Activated naive CD8-positive, alpha-beta T cell treated with anti-CD3 and anti-CD28 coated beads, Interleukin-2, amount 10 ng/mL, durations not matched to agents 7 days and 5 days (primary cell): Measurements from ENCODE around the gene EPHB2. TPM values are rescaled to one million over a fixed set of nuclear protein-coding genes. Genes with fewer than 3 reads are reported as not detected.

ENCODE experiments used
- ATAC-seq: fragments of 150-1000 bp; cut with Tn5 transposase; one replicate; pipeline ENCODE4 v1.10.0; 2021; ENCODE audit warnings: low read depth, moderate library complexity
- POLR2A ChIA-PET: fragments of 350-600 bp; sonication (Branson Sonifier 250); formaldehyde crosslinking; loops from one replicate; lab custom pipeline; 2021; ENCODE audit warnings: antibody characterized with exemption; lab: Charles Lee
- DNase-seq: peaks from one replicate; pipeline ENCODE4 v3.0.0; 2021
- H3K27ac Mint-ChIP-seq: one replicate; pipeline ENCODE4 v1.8.0; 2022; ENCODE audit warnings: mild to moderate bottlenecking, mixed read lengths
- H3K27me3 Mint-ChIP-seq: one replicate; pipeline ENCODE4 v1.8.0; 2022; ENCODE audit warnings: mild to moderate bottlenecking, moderate library complexity, mixed read lengths
- H3K36me3 Mint-ChIP-seq: one replicate; pipeline ENCODE4 v1.8.0; 2021; ENCODE audit warnings: mild to moderate bottlenecking, mixed read lengths
- H3K4me1 Mint-ChIP-seq: one replicate; pipeline ENCODE4 v1.8.0; 2021; ENCODE audit warnings: mixed read lengths
- H3K4me3 Mint-ChIP-seq: one replicate; pipeline ENCODE4 v1.8.0; 2022; ENCODE audit warnings: mild to moderate bottlenecking, moderate library complexity, mixed read lengths
- H3K9me3 Mint-ChIP-seq: one replicate; pipeline ENCODE4 v1.8.0; 2021; ENCODE audit warnings: mixed read lengths
- total RNA-seq, 2 experiments: library from RNA; stranded (reverse); gene quantifications; one replicate each; pipeline ENCODE4 v1.2.3, GENCODE V29; 2021

Gene EPHB2
- total RNA-seq, 2 experiments from 2014 or later, result 0.25 to 0.26 TPM

DNA sequence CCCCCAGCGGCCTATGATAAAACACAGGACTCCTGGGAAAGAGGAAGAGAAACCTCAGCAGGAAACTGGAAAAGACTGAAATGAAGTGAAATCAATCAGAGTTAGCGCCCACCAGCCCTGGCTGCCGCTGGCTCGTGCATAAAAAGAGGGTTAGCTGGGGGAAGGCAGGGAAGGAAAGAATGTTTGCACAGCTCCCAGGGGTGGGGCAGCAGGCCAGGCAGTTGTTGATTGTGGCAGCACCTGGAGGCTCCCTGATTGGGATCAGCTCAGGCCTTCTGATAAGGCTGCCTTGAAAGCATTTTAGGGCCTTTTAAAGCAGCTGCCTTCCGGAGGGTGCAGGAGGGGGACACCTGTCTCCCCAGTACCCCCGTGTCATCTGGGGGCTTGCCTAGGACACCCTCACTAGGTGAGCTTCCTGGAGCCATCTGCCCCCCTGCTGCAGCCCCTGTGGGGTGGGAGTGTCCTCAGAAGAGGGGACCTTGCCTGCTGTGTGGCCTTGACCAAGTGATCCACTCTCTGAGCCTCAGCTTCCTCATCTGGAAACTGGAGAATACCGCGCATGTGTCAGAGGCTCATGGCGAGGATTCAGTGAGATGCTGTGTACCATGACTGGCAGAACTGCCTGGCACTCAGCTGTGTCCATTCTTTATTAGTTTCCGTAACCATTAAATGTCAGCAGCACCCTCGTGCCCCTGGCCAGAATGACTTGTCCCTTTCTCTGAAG lies 6.6 kb downstream of the EPHB2 start:
- POLR2A ChIA-PET, result no interaction called here
- no peaks in the 10 kb centered on the region for H3K9me3 Mint-ChIP-seq
- no peaks in the 10 kb centered on the region for H3K36me3 Mint-ChIP-seq
- ATAC-seq (no peak), DNase-seq (no peak)
- no peak overlapping the region for H3K27ac Mint-ChIP-seq
- H3K4me3 Mint-ChIP-seq, result no peak overlapping the region
- peaks cover 34% of the 10 kb centered on the region for H3K27me3 Mint-ChIP-seq
- H3K4me1 Mint-ChIP-seq, result no peaks in the 10 kb centered on the region

DNA sequence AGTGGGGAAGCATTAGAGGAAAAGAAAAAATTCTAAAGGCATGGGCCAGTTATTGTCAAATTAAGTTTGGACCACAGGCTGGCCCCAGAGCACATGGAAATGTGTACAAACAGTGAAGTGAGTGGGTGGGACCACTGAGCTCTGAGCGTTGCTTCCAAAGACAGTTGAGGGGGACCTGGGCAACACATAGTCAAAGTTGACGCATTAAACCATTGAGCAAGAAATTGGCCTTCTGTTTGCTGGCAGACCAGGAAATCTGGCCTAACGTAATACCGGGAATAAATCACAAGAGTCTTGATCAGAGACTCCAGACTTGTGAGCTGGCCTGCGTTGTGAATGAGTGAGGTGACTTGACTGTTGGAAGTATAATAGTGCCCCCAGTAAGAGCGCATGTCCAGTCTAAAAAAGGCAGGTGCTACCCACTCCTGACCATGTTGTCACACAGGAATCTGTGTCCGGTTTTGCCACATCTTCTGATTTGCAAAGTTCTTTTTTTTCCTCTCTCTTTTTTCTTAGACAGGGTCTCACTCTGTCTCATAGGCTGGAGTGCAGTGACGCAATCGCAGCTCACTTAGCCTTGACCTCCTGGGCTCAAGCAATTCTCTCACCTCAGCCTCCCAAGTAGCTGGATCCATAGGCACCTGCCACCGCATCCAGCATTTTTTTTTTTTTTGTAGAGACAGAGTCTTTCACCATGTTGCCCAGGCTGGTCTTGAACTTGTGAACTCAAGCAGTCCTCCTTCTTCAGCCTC lies 10.7 kb downstream of the EPHB2 start:
- Mint-ChIP-seq H3K36me3 (no peaks in the 10 kb centered on the region), H3K4me3 (no peak overlapping the region), H3K9me3 (no peaks in the 10 kb centered on the region), H3K4me1 (no peaks in the 10 kb centered on the region), H3K27me3 (peaks cover 17% of the 10 kb centered on the region), H3K27ac (no peak overlapping the region)
- ATAC-seq (no peak), DNase-seq (no peak)
- POLR2A ChIA-PET, result no interaction called here

DNA sequence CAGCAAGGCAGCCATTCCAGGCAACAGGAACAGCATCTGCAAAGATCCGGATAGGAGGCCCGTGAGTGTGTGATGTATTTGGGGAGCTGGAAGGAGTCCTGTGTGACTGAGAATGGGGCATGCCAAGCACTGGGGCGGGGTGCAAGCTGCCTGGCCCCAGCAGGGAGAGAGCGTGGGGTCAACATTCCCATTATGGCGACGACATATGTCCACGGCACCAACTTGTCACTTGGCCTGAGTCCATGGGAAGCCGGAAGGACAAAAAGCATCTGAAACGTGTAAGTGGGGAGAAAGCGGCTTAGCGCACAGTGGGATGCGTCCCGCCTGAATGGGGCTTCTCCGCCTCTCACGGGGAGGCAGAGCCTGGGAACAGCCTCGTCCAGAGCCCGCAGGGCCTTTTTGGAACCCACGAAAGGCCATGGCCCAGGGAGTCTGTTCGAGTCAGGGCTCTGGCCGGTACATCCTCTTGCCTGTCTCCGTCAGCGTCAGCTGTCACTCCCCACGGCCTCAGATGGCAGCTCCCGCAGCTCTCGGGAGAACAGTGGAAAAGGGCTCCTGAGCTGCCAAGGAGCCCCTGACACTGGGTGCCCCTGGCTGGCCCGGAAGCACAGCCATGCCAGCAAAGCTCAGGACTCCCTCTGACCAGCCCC lies 12.4 kb downstream of the EPHB2 start:
- DNase-seq, result no peak
- Mint-ChIP-seq H3K27ac (no peak overlapping the region), H3K4me1 (no peaks in the 10 kb centered on the region), H3K27me3 (peaks cover 17% of the 10 kb centered on the region), H3K9me3 (no peaks in the 10 kb centered on the region), H3K36me3 (no peaks in the 10 kb centered on the region), H3K4me3 (no peak overlapping the region)
- POLR2A ChIA-PET, result no interaction called here
- ATAC-seq, result no peak

DNA sequence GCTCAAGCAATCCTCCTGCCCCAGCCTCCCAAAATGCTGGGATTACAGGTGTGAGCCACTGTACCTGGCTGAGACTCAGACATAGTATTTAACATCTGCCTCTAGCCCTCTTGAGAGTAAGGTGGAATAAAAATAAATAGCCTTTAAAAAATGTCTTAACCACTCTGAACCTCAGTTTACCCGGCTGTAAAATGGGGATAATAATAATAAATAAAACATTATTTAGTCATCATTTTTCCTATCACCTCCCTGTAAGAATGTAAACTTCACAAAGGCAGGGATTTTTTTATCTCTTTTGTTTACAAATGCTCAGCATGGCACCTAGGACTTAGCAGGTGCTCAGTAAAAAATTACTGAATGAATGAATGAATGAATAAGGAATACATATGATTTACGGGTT lies 17.2 kb downstream of the EPHB2 start:
- no peaks in the 10 kb centered on the region for H3K36me3 Mint-ChIP-seq
- no peak overlapping the region for H3K4me3 Mint-ChIP-seq
- no peak for DNase-seq
- no peak for ATAC-seq
- H3K4me1 Mint-ChIP-seq, result no peaks in the 10 kb centered on the region
- peaks cover 16% of the 10 kb centered on the region for H3K27me3 Mint-ChIP-seq
- POLR2A ChIA-PET, result no interaction called here
- no peaks in the 10 kb centered on the region for H3K9me3 Mint-ChIP-seq
- H3K27ac Mint-ChIP-seq, result no peak overlapping the region

DNA sequence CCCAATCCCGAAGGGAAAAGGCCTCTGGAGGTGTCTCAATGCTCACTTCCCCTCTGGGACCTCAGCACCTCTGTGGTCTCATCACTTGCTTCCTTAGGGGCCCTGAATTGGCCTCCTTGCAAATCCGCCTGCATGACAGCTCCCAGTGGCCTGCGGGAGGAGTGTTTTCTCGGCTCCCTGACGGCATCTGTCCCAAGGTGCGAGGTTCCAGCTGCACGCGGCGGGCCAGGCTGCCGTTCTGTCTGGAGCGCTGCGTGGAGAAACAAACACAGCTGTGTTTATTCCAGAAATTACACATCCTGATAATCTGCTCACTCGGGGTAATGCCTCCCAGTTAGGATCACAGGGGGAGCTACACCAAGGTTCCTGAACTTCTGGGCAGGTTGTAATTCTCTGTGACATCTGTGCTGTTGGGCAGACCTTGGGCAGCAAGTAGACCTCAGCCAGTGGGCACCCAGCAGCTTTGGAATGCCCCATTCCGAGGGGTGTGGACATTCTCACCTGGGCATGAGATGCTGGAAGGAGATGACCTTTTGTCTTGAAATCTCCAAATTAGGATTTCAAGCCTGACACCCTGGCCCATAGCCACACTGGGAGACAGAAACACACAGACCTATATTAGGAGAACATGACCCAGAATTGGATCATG lies 18.2 kb downstream of the EPHB2 start:
- Mint-ChIP-seq H3K27me3 (peaks cover 16% of the 10 kb centered on the region), H3K4me3 (no peak overlapping the region), H3K9me3 (no peaks in the 10 kb centered on the region), H3K27ac (no peak overlapping the region), H3K36me3 (no peaks in the 10 kb centered on the region), H3K4me1 (no peaks in the 10 kb centered on the region)
- ATAC-seq, result no peak
- POLR2A ChIA-PET, result no interaction called here
- no peak for DNase-seq

DNA sequence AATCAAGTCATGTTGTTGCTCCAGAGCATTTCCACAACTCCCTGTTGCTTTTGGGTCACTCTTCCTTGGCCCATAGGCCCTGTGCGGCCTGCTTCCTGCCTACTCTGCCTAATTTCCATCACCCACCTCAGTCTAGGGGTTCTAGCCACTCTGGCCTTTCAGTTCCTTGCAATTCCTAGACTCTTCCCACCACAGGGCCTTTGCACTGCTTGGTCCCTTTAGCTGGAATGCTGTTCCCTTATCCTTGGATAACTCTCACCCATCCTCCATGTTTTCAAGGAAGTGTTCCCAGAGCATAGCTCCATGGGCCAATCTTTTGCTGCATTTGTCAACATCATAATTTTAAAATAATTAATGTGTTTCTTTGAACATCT lies 18.7 kb downstream of the EPHB2 start:
- Mint-ChIP-seq H3K36me3 (no peaks in the 10 kb centered on the region), H3K27me3 (peaks cover 12% of the 10 kb centered on the region), H3K4me1 (no peaks in the 10 kb centered on the region), H3K4me3 (no peak overlapping the region), H3K9me3 (no peaks in the 10 kb centered on the region), H3K27ac (no peak overlapping the region)
- ATAC-seq (no peak), DNase-seq (no peak)
- POLR2A ChIA-PET, result no interaction called here

DNA sequence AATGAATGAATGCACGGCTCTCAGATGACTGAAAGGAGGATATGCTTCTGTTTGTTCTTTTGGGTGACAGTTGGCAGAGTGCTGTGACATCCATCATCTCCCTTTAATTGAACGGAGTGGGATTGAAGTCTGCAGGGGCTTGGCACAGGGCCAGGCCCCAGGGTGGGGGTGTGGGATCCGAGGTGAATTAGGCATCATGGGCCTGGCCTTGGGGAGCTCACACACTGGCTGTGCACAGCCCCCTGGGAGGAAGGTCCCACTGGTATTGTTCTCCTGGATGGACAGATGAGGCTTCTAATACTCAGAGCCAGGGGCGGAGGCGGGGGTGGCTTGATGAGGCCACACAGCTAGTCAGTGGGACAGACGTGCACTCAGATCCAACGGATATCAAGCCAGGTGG lies 19.3 kb downstream of the EPHB2 start:
- Mint-ChIP-seq H3K27me3 (peaks cover 9% of the 10 kb centered on the region), H3K9me3 (no peaks in the 10 kb centered on the region), H3K4me3 (no peak overlapping the region)

DNA sequence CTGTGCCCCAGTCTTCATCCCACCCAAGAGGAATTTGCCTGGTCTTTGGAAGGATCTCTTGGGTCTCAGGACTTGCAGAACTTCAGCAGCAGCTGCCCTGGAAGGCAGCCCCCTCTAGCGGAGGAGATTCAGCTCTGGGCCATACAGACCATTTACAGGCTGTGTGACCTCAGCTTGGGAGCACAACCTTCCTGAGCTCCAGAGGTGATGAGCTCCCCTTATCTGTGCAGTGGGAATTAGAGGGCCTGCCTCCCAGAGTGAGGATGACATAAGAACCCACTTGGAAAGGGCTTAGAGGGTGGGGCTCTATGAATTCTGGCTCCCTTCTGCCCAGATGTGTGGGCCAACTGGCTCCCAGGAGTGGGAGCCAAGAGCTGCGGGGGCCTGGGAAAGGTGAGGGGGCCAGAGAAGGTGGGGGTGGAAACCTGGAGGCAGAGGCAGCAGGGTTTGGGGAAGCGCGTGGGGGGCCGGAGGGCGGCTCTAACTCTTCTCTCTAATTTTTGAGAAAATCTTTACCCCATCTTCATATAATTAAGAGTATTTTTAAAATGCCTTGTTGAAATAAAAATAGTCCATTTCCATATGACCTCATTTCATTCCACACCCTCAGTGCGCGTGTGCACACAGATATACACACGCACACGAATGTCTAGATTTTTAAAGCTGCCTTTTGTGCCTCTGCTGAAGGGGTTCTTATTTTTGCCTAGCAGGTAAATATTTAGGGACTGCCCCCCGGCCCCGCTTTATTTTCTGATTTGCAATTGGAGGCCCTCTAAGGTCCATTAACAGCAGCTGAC lies 21.5 kb downstream of the EPHB2 start:
- POLR2A ChIA-PET, result no interaction called here
- no peak overlapping the region for H3K27ac Mint-ChIP-seq
- ATAC-seq, result no peak

More for the DNA sequence above, 19.3 kb downstream of the EPHB2 start:
- H3K27ac Mint-ChIP-seq, result no peak overlapping the region
- H3K36me3 Mint-ChIP-seq, result no peaks in the 10 kb centered on the region
- ATAC-seq (no peak), DNase-seq (no peak)
- POLR2A ChIA-PET, result no interaction called here
- H3K4me1 Mint-ChIP-seq, result no peaks in the 10 kb centered on the region

DNA sequence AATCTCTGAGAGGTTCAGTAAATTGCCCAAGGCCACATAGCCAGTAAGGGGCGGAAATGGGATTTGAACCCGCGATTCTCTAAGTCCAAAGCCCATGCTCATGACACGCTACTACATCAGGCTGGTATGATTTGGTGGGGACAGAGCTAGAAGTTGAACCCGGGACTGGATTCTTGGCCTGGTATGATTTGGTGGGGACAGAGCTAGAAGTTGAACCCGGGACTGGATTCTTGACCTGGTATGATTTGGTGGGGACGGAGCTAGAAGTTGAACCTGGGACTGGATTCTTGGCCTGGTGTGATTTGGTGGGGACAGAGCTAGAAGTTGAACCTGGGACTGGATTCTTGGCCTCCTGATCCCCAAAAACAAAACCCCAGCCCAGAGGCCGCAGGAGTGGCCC lies 23.0 kb downstream of the EPHB2 start:
- H3K4me3 Mint-ChIP-seq, result no peak overlapping the region
- H3K9me3 Mint-ChIP-seq, result no peaks in the 10 kb centered on the region
- H3K36me3 Mint-ChIP-seq, result no peaks in the 10 kb centered on the region
- no peak for DNase-seq
- ATAC-seq, result no peak
- peaks cover 1% of the 10 kb centered on the region for H3K27me3 Mint-ChIP-seq
- no peaks in the 10 kb centered on the region for H3K4me1 Mint-ChIP-seq
- POLR2A ChIA-PET, result no interaction called here
- H3K27ac Mint-ChIP-seq, result no peak overlapping the region

More for the DNA sequence above, 21.5 kb downstream of the EPHB2 start:
- no peaks in the 10 kb centered on the region for H3K4me1 Mint-ChIP-seq
- H3K27me3 Mint-ChIP-seq, result no peaks in the 10 kb centered on the region
- no peak for DNase-seq
- no peak overlapping the region for H3K4me3 Mint-ChIP-seq
- H3K36me3 Mint-ChIP-seq, result no peaks in the 10 kb centered on the region
- no peaks in the 10 kb centered on the region for H3K9me3 Mint-ChIP-seq

DNA sequence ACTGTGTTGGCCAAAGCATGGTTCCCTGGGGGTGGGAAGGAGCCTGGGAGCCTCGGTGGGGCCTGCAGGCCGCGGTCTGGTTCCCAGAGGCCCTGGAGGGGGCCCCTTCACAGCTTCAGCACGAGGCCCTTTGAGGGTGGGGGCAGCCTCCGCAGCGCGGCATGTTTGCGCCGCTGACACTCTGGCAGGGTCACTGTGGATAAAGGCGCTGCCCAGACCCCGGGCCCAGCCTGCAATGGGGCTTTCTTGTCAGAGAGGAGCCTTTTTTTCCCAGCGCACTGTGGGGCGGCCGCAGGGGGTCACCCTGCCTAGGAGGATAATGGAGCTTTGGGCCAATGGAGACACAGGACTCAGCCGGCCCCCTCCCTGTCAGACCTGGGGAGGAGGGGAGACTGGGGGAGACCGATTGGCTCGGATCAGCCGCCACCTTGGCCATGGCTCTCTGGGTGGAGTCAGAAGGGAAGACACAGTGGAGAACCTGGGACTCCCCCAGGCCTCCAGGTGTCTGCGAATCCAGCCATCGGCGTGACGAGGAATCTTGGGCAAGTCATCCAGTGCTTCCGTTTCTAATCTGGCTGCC lies 26.0 kb downstream of the EPHB2 start:
- no peak for ATAC-seq
- Mint-ChIP-seq H3K36me3 (no peaks in the 10 kb centered on the region), H3K9me3 (no peaks in the 10 kb centered on the region), H3K27me3 (peaks cover 10% of the 10 kb centered on the region), H3K4me1 (no peaks in the 10 kb centered on the region), H3K27ac (no peak overlapping the region), H3K4me3 (no peak overlapping the region)
- POLR2A ChIA-PET, result no interaction called here
- DNase-seq, result no peak

DNA sequence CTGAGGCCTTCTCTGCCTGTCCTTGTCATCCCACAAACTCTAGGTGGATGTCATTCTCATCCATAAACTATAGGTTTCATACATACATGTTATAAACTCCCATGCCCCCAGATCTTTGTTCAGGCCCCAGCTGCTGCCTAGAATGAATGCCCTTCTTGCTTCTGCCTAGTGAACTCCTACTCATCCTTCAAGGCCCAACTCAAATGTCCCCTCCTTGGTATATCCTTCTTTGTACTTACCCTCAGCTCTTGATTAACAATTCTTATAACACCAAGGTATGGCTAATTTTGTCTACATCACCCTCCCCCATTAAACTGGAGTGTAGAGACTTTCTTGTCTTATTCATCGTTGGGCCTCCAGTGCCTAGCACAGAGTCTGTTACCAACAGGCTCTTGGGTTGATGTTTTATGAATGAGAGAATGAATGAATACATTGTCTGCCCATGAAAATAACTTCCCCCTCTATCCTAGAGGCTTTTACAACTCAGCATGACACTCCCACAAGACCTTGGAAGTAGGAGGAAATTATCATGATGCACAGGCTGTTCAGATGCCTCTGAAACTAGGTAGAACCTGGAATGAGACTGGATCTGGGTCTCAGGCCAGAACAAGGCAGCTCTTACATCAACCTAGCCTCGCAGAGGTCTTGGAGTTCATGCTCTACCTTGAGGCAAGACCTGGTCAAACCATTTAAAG lies 26.9 kb downstream of the EPHB2 start:
- no peaks in the 10 kb centered on the region for H3K4me1 Mint-ChIP-seq
- peaks cover 13% of the 10 kb centered on the region for H3K27me3 Mint-ChIP-seq
- H3K27ac Mint-ChIP-seq, result no peak overlapping the region
- ATAC-seq (no peak), DNase-seq (no peak)
- H3K36me3 Mint-ChIP-seq, result no peaks in the 10 kb centered on the region
- POLR2A ChIA-PET, result no interaction called here
- H3K9me3 Mint-ChIP-seq, result no peaks in the 10 kb centered on the region
- H3K4me3 Mint-ChIP-seq, result no peak overlapping the region

DNA sequence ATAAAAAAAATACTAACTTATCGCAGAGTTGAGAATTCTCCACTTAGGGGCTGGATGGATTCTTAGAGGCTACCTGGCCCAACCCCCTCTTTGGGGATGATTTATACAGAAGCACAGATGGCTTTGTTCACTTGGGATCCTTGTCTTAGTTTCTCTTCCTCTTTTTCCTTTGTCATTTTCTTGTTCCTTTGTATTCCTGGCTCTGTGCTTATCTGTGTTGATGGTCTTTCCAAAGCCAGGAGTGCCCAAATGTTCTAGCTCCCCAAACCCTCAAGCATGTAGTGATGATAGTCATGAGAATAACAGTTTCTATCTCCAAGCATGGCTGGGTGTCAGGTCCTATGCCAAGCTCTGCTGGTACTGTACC lies 27.4 kb downstream of the EPHB2 start:
- Mint-ChIP-seq H3K27me3 (peaks cover 13% of the 10 kb centered on the region), H3K4me3 (no peak overlapping the region), H3K27ac (no peak overlapping the region), H3K4me1 (no peaks in the 10 kb centered on the region), H3K9me3 (no peaks in the 10 kb centered on the region), H3K36me3 (no peaks in the 10 kb centered on the region)
- DNase-seq (no peak), ATAC-seq (no peak)
- POLR2A ChIA-PET, result no interaction called here
